Neural progenitor cell (in vitro differentiated cells): ENCODE measurements around the gene MESD. TPM values are rescaled to one million over a fixed set of nuclear protein-coding genes. Genes with fewer than 3 reads are reported as not detected.

Experiments
- DNase-seq: peaks from one replicate; pipeline ENCODE4 v3.0.0-alpha.2; 2016; ENCODE audit warnings: low spot score
- H2AFZ ChIP-seq: fragments of 200-600 bp; sonication (generic); replicated peaks from 2 replicates; pipeline ENCODE4 v1.6.1; 2016; ENCODE audit warnings: antibody characterized with exemption
- H3F3A ChIP-seq: fragments of 200-600 bp; sonication (generic); 2 replicates; pipeline ENCODE4 v1.6.1; 2016; ENCODE audit warnings: antibody characterized with exemption, low read depth
- H3K27ac ChIP-seq: fragments of 200-600 bp; sonication (generic); 2 replicates; pipeline ENCODE4 v1.5.1; 2016; ENCODE audit warnings: mild to moderate bottlenecking
- H3K27me3 ChIP-seq: fragments of 200-600 bp; sonication (generic); 2 replicates; pipeline ENCODE4 v1.6.1; 2016; ENCODE audit warnings: mild to moderate bottlenecking, moderate library complexity
- H3K36me3 ChIP-seq: fragments of 200-600 bp; sonication (generic); 2 replicates; pipeline ENCODE4 v1.5.1; 2016
- H3K4me1 ChIP-seq: fragments of 200-600 bp; sonication (generic); 2 replicates; pipeline ENCODE4 v1.6.1; 2016; ENCODE audit warnings: mixed run types
- H3K4me2 ChIP-seq: fragments of 200-600 bp; sonication (generic); 2 replicates; pipeline ENCODE4 v1.6.1; 2016
- H3K4me3 ChIP-seq: fragments of 200-600 bp; sonication (generic); 2 replicates; pipeline ENCODE4 v1.5.1; 2016
- H3K79me2 ChIP-seq: fragments of 200-600 bp; sonication (generic); 2 replicates; pipeline ENCODE4 v1.6.1; 2016; ENCODE audit warnings: low read depth
- H3K9ac ChIP-seq: fragments of 200-600 bp; sonication (generic); 2 replicates; pipeline ENCODE4 v1.6.1; 2016
- H3K9me3 ChIP-seq: fragments of 200-600 bp; sonication (generic); 2 replicates; pipeline ENCODE4 v1.5.1; 2016; ENCODE audit warnings: low read depth
- H4K20me1 ChIP-seq: fragments of 200-600 bp; sonication (generic); 2 replicates; pipeline ENCODE4 v1.6.1; 2016; ENCODE audit warnings: low read depth
- H3K27ac Mint-ChIP-seq: 3 replicates; pipeline ENCODE4 v1.8.0; 2021; ENCODE audit warnings: mixed read lengths
- H3K27me3 Mint-ChIP-seq: 2 replicates; pipeline ENCODE4 v1.8.0; 2022; ENCODE audit warnings: low read depth, mild to moderate bottlenecking, inconsistent platforms, moderate library complexity, mixed read lengths; ENCODE audit not compliant: insufficient read depth
- H3K36me3 Mint-ChIP-seq: 3 replicates; pipeline ENCODE4 v1.8.0; 2021; ENCODE audit warnings: mixed read lengths
- H3K4me1 Mint-ChIP-seq: 3 replicates; pipeline ENCODE4 v1.8.0; 2021; ENCODE audit warnings: mixed read lengths
- H3K4me3 Mint-ChIP-seq: 3 replicates; pipeline ENCODE4 v1.8.0; 2021; ENCODE audit warnings: mild to moderate bottlenecking, moderate library complexity, mixed read lengths
- H3K9me3 Mint-ChIP-seq: 3 replicates; pipeline ENCODE4 v1.8.0; 2020; ENCODE audit warnings: mixed read lengths
- CTCF ChIP-seq: fragments of 200-600 bp; sonication (generic); IDR thresholded peaks from 2 replicates; pipeline ENCODE4 v1.5.1; 2017; ENCODE audit warnings: antibody characterized with exemption, mild to moderate bottlenecking
- EZH2 ChIP-seq: fragments of 200-600 bp; sonication (generic); IDR thresholded peaks from 2 replicates; pipeline ENCODE4 v1.6.1; 2017; ENCODE audit warnings: antibody characterized with exemption, mild to moderate bottlenecking, moderate library complexity
- EZH2phosphoT487 ChIP-seq: fragments of 200-600 bp; sonication (generic); IDR thresholded peaks from 2 replicates; pipeline ENCODE4 v1.6.1; 2017; ENCODE audit warnings: antibody characterized with exemption
- total RNA-seq: library from RNA; depleted of rRNA; stranded (reverse); fragments of >200 nt; gene quantifications from 2 replicates; pipeline ENCODE4 v1.2.3, GENCODE V29; 2015; ENCODE audit warnings: low replicate concordance

The MESD gene
- total RNA-seq, 1 donor from 2014 or later = 31.5 TPM

DNA sequence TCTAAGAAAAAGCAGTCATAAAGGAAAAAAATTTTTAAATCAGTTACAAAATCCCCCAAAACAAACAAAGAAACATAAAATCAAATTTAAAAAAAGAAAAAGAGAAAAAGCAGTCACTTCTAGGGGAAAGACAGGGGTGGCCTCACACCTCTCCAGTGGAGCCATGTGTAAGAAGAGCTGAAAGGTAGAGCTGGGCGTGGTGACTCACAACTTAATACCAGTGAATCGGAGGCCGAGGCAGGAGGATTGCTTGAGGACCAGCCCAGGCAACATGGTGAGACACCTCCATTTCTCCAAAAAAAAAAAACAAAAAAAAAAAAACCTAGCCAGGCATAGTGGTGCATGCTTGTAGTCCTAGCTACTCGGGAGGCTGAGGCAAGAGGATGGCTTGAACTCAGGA lies 14.7 kb downstream of the MESD start:
- no peak overlapping the region for H2AFZ ChIP-seq
- H3K4me1 Mint-ChIP-seq = peaks cover 12% of the 10 kb centered on the region
- H3K27me3 Mint-ChIP-seq = peaks cover 3% of the 10 kb centered on the region
- no peak overlapping the region for H3K4me3 Mint-ChIP-seq
- peaks cover 9% of the 10 kb centered on the region for H3F3A ChIP-seq
- peaks cover 19% of the 10 kb centered on the region for H3K36me3 Mint-ChIP-seq
- peaks cover 53% of the 10 kb centered on the region for H4K20me1 ChIP-seq
- no peak for TF ChIP-seq CTCF
- TF ChIP-seq EZH2 = no peak
- no peak for TF ChIP-seq EZH2phosphoT487
- no peak overlapping the region for H3K27ac Mint-ChIP-seq
- no peak overlapping the region for H3K9ac ChIP-seq
- H3K9me3 ChIP-seq = no peaks in the 10 kb centered on the region
- H3K27me3 ChIP-seq = no peaks in the 10 kb centered on the region
- no peaks in the 10 kb centered on the region for H3K4me1 ChIP-seq
- H3K27ac ChIP-seq = no peak overlapping the region
- no peak for DNase-seq
- no peak overlapping the region for H3K4me2 ChIP-seq
- no peaks in the 10 kb centered on the region for H3K36me3 ChIP-seq
- H3K4me3 ChIP-seq = no peak overlapping the region
- H3K9me3 Mint-ChIP-seq = no peaks in the 10 kb centered on the region
- peaks cover 42% of the 10 kb centered on the region for H3K79me2 ChIP-seq

- H3K4me1 Mint-ChIP-seq = peaks cover 8% of the 10 kb centered on the region
- Histone ChIP-seq H3K9me3 (no peaks in the 10 kb centered on the region), H3K4me3 (no peak overlapping the region), H3K79me2 (peaks cover 34% of the 10 kb centered on the region), H3K27me3 (no peaks in the 10 kb centered on the region), H3K9ac (no peak overlapping the region), H3K36me3 (no peaks in the 10 kb centered on the region), H3K27ac (no peak overlapping the region), H4K20me1 (peaks cover 39% of the 10 kb centered on the region), H3F3A (peaks cover 6% of the 10 kb centered on the region), H3K4me2 (no peak overlapping the region), H2AFZ (no peak overlapping the region), H3K4me1 (peaks cover 3% of the 10 kb centered on the region)
- peaks cover 10% of the 10 kb centered on the region for H3K36me3 Mint-ChIP-seq
- no peak overlapping the region for H3K27ac Mint-ChIP-seq
- H3K9me3 Mint-ChIP-seq = no peaks in the 10 kb centered on the region
- DNase-seq = no peak
- peaks cover 2% of the 10 kb centered on the region for H3K27me3 Mint-ChIP-seq
- TF ChIP-seq EZH2phosphoT487 (no peak), EZH2 (no peak), CTCF (no peak)
- H3K4me3 Mint-ChIP-seq = no peak overlapping the region
Observed at GRCh38 chr15:80972276-80972675, 17.3 kb downstream of the MESD start.

GRCh38 chr15:80971143-80971542 lies 18.5 kb downstream of the MESD start:
- Histone ChIP-seq H3K9me3 (no peaks in the 10 kb centered on the region), H3K4me3 (no peak overlapping the region), H3K27me3 (no peaks in the 10 kb centered on the region), H3K27ac (no peak overlapping the region), H3K36me3 (no peaks in the 10 kb centered on the region), H3K9ac (no peak overlapping the region), H4K20me1 (peaks cover 29% of the 10 kb centered on the region), H3F3A (peaks cover 9% of the 10 kb centered on the region), H2AFZ (no peak overlapping the region), H3K4me2 (no peak overlapping the region), H3K4me1 (peaks cover 13% of the 10 kb centered on the region), H3K79me2 (peaks cover 23% of the 10 kb centered on the region)
- peaks cover 8% of the 10 kb centered on the region for H3K4me1 Mint-ChIP-seq
- no peak overlapping the region for H3K4me3 Mint-ChIP-seq
- TF ChIP-seq EZH2 (no peak), EZH2phosphoT487 (no peak), CTCF (no peak)
- H3K27me3 Mint-ChIP-seq = peaks cover 2% of the 10 kb centered on the region
- H3K36me3 Mint-ChIP-seq = peaks cover 7% of the 10 kb centered on the region
- no peaks in the 10 kb centered on the region for H3K9me3 Mint-ChIP-seq
- H3K27ac Mint-ChIP-seq = no peak overlapping the region
- DNase-seq = no peak

DNA sequence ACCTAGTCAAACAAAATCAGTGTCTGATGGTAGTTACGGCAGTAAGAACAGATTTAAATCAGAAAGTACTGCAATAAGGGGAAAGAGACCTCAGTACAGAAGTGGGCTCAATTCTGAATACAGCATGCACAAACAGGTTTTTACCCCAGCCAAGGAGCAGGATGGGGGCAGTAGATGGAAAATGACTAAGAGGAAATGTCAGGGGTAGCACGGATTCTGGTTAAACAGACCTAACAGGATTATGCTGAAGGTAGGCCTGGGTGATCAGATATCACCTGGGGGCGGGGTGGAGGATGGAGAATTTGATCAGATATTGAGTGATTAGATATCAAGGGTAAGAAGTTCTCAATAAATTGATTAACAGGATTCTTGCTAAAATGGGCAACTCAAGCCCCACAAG lies 19.0 kb downstream of the MESD start:
- H3K79me2 ChIP-seq = peaks cover 19% of the 10 kb centered on the region
- Mint-ChIP-seq H3K9me3 (no peaks in the 10 kb centered on the region), H3K4me3 (no peak overlapping the region), H3K36me3 (peaks cover 7% of the 10 kb centered on the region), H3K27ac (no peak overlapping the region), H3K4me1 (peaks cover 8% of the 10 kb centered on the region), H3K27me3 (peaks cover 2% of the 10 kb centered on the region)
- H2AFZ ChIP-seq = no peak overlapping the region
- no peaks in the 10 kb centered on the region for H3K9me3 ChIP-seq
- peaks cover 13% of the 10 kb centered on the region for H3K4me1 ChIP-seq
- peaks cover 9% of the 10 kb centered on the region for H3F3A ChIP-seq
- peaks cover 28% of the 10 kb centered on the region for H4K20me1 ChIP-seq
- H3K4me3 ChIP-seq = no peak overlapping the region
- H3K27me3 ChIP-seq = no peaks in the 10 kb centered on the region
- no peaks in the 10 kb centered on the region for H3K36me3 ChIP-seq
- no peak overlapping the region for H3K4me2 ChIP-seq
- H3K27ac ChIP-seq = no peak overlapping the region
- DNase-seq = no peak
- no peak for TF ChIP-seq CTCF
- no peak for TF ChIP-seq EZH2phosphoT487
- TF ChIP-seq EZH2 = no peak
- H3K9ac ChIP-seq = no peak overlapping the region
